Adrenal gland (tissue), 12 donors: Measurements from ENCODE around the gene GAB4. TPM values are rescaled to one million over a fixed set of nuclear protein-coding genes. Genes with fewer than 3 reads are reported as not detected.
"Not testable (repeated sequence)": the region's sequence is repeated elsewhere in the genome, so short reads cannot be mapped to it uniquely, and the experiment has no call there.

Experiments
- DNase-seq, 7 donors: peaks; one replicate each; pipeline ENCODE4 v3.0.0-alpha.2; 2019 to 2020
- H3K27ac ChIP-seq, 5 donors: fragments of 200-600 bp; sonication (generic) in 4 of 5; 1 replicate in 3 of 5; 2 replicates in 2 of 5; pipeline versions ENCODE4 v1.5.1 to v1.8.0; 2016 to 2020; ENCODE audit warnings: mild to moderate bottlenecking in 1 of 5
- H3K27me3 ChIP-seq: fragments of 200-600 bp; 2 replicates; pipeline ENCODE4 v1.8.0; 2021
- H3K36me3 ChIP-seq, 2 donors: fragments of 200-600 bp; replicated peaks in 1 of 2; 1 replicate in 1 of 2; 2 replicates in 1 of 2; pipeline versions ENCODE4 v1.5.1 to v1.8.0; 2018 to 2022
- H3K4me1 ChIP-seq, 2 donors: fragments of 200-600 bp; replicated peaks in 1 of 2; 1 replicate in 1 of 2; 2 replicates in 1 of 2; pipeline versions ENCODE4 v1.5.1 to v1.8.0; 2018 to 2021
- H3K4me3 ChIP-seq, 4 donors: fragments of 200-600 bp; sonication (generic) in 3 of 4; one replicate each; pipeline ENCODE4 v1.5.1; 2016 to 2018
- H3K9me3 ChIP-seq, 3 donors: fragments of 200-600 bp; sonication (generic) in 1 of 3; replicated peaks in 1 of 3; 1 replicate in 2 of 3; 2 replicates in 1 of 3; pipeline versions ENCODE4 v1.5.1 to v1.8.0; 2016 to 2021
- CTCF ChIP-seq, 6 experiments: fragments of 450-650 bp in 4 of 6; fragments of 200-600 bp in 2 of 6; sonication (generic) in 1 of 6; IDR thresholded peaks; 1 replicate in 5 of 6; 2 replicates in 1 of 6; pipeline versions ENCODE4 v1.5.1 to v1.8.0; 2016 to 2021; ENCODE audit warnings: antibody characterized with exemption in 6 of 6, mild to moderate bottlenecking in 2 of 6, moderate library complexity in 1 of 6
- POLR2A ChIP-seq, 2 donors: fragments of 450-650 bp; IDR thresholded peaks; one replicate each; pipeline ENCODE4 v1.6.1; 2017; ENCODE audit warnings: antibody characterized with exemption in 2 of 2, mild to moderate bottlenecking in 2 of 2, moderate library complexity in 1 of 2
- WGBS, 4 donors: extraction: QIAGEN DNeasy Blood & Tissue Kit in 2 of 4; methylation state at CpG; one replicate each; pipeline versions ENCODE4 v1.1.5 to v1.1.7; 2013 to 2017; 5-methylcytosine and 5-hydroxymethylcytosine counted together
- intact Hi-C, 2 donors: fragments of 100-400 bp; cut with DNase I; formaldehyde crosslinking; loops; one replicate each; pipeline versions ENCODE4 v1.14.1 to v1.15.0; 2022 to 2023
- polyA plus RNA-seq, 3 donors: library from polyadenylated mRNA; stranded (reverse); fragments of 200-250 nt in 2 of 3; fragments of 350-450 nt in 1 of 3; fragmentation: Illumina TruSeq in 1 of 3; extraction: RNeasy Lipid Tissue Mini Kit (QIAGEN cat#74804) in 1 of 3; gene quantifications; one replicate each; pipeline ENCODE4 v1.2.3, GENCODE V29; 2013 to 2014
- total RNA-seq, 9 donors: library from RNA; depleted of rRNA in 4 of 9; stranded (reverse); fragments of >200 nt in 4 of 9; fragments of 120-200 nt in 1 of 9; fragmentation: NEBNext Ultra II Directional in 1 of 9; extraction: Animal tissue kit (Norgen Biotek cat#: 25700) in 1 of 9; gene quantifications; one replicate each; pipeline versions ENCODE4 v1.1.0 to v1.2.4, GENCODE V29; 2013 to 2023
- donor health status: healthy with polysubstance abuse.
- donor health status: Bipolar disorder and iron deficiency.
- donor health status: DM: yes; HTN: yes; CAD: no.
- donor health status: DM: no; HTN: no; CAD: no.
- donor health status: DM: no; HTN: no; CAD: no.
- donor health status: DM: yes; HTN: yes; CAD: no.

GAB4 gene
- total and polyA plus RNA-seq, 12 donors: 0.03 TPM; not detected in 11

GRCh38 chr22:16954060-16954403 lies 54.0 kb downstream of the GAB4 start:
- DNase-seq: no peak
- 85 to 89% (median 86%) methylated on average over 5 of the region's 5 CpGs for WGBS, 4 donors
- Histone ChIP-seq H3K27ac (no peak overlapping the region), H3K4me3 (no peak overlapping the region), H3K36me3 (no peaks in the 10 kb centered on the region), H3K4me1 (peaks cover 0 to 8% of the 10 kb centered on the region in 2 donors), H3K27me3 (no peaks in the 10 kb centered on the region), H3K9me3 (no peaks in the 10 kb centered on the region)
- TF ChIP-seq CTCF (IDR thresholded peaks at IDR 0.05) (no peak), POLR2A (IDR thresholded peaks at IDR 0.05) (no peak)
- intact Hi-C loops: no loop called here

DNA sequence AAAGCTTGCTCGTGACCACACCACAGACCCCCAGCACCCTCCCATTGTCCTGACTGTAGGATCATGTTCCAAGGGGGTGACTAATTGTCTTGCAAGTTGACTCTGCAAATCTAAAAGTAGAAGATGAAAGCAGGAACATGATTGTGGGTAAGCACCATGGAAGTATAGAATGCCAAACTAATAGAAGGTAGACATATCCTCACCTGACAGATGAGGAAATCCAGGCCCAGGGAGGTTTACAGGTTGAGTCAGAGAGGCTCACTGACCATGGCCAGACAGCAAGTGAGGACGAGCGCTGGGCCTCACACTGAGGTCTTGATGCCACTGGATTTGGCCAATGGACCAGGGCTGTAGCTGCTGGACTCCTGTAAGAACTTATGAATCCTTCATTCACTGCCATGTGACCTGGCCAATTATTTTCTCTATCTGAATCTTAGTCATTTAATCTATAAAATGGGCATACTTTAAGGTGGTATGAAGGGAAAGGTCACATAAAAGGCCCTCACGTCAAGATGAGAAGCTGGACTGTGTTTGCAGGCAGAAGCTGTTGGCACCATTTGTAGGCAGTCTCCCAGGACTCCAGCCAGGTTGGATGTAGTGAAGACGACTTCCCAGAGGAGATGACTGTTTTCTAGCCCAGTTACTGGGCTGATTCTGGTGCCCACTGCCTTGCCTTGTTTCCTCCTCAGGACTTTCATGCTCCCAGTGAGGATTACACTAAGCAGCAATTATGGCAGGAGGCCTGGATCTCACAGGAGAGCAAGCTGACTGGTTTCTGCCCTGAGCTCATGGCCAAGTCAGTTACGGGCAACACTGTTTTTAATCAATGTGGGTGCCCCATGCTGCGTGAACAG lies 54.6 kb downstream of the GAB4 start:
- intact Hi-C loops: no loop called here
- H3K4me1 ChIP-seq: peaks cover 0 to 9% of the 10 kb centered on the region in 2 donors
- no peaks in the 10 kb centered on the region for H3K36me3 ChIP-seq
- no peaks in the 10 kb centered on the region for H3K9me3 ChIP-seq
- WGBS, 4 donors: 83 to 88% (median 87%) methylated on average over 7 of the region's 7 CpGs
- DNase-seq: no peak
- TF ChIP-seq POLR2A (IDR thresholded peaks at IDR 0.05) (no peak), CTCF (IDR thresholded peaks at IDR 0.05) (no peak)
- no peak overlapping the region for H3K27ac ChIP-seq
- no peaks in the 10 kb centered on the region for H3K27me3 ChIP-seq
- no peak overlapping the region for H3K4me3 ChIP-seq

DNA sequence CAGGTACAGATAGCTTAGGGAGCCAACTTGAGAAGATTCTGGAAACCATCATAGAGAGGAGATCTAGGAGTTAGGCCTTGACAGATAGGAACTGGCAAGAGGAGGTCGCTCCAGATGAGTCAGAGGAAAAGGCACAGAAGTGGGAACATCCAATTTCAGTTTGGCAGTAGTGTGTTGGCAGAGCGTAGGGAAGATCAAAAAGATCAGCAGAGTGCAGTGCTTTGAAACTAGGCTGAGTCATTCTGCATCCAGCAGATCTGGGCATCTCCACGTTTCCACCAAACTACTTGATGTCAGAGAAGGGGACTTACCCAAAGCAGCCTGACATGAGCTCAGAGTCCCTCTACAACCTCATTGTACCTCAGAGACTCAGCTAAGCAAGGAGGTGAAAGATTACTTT lies 58.5 kb downstream of the GAB4 start:
- H3K4me3 ChIP-seq: no peak overlapping the region
- peak; percentile 58 to 82 (median 71) for DNase-seq
- H3K36me3 ChIP-seq: no peaks in the 10 kb centered on the region
- intact Hi-C loops: no loop called here
- TF ChIP-seq POLR2A (IDR thresholded peaks at IDR 0.05) (peak in 1 of 2 donors; percentile 14), CTCF (IDR thresholded peaks at IDR 0.05) (no peak)
- H3K9me3 ChIP-seq: no peaks in the 10 kb centered on the region
- WGBS, 4 donors: 35 to 52% (median 36%) methylated on average over 3 of the region's 3 CpGs
- peaks cover 0 to 9% of the 10 kb centered on the region in 2 donors for H3K4me1 ChIP-seq
- H3K27ac ChIP-seq: peak overlapping the region in 2 of 5 donors; percentile 58 to 67
- H3K27me3 ChIP-seq: no peaks in the 10 kb centered on the region

DNA sequence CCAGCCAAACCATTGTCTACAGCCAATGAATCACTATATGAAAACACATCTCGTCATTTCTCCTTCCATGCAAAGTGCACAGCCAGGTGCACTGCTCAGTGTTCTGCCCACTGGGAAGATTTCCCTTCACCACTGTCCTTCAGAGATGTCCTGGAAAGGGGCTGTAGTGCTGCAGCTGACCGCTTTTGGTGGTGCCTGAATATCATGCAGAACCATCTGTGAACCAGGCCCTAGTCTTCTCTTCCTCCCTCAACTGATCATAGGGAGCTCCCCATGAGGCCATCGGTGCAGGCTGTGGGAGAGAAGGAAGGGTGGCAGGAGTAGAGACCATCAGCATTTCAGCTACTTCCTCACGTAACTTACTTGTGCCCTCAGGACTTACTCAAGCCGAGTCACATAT lies 70.2 kb downstream of the GAB4 start:
- TF ChIP-seq CTCF (IDR thresholded peaks at IDR 0.05): no peak
- no peak for TF ChIP-seq POLR2A (IDR thresholded peaks at IDR 0.05)
- Histone ChIP-seq H3K4me3 (no peak overlapping the region), H3K36me3 (no peaks in the 10 kb centered on the region), H3K27me3 (no peaks in the 10 kb centered on the region), H3K9me3 (no peaks in the 10 kb centered on the region), H3K4me1 (no peaks in the 10 kb centered on the region), H3K27ac (no peak overlapping the region)
- intact Hi-C loops: loop anchor here (2.0 to 10.0 kb wide), 2 partner anchors 117 to 119 kb away; no protein-coding TSS in a partner anchor
- DNase-seq: no peak
- WGBS, 4 donors: 56 to 86% (median 79%) methylated on average over 5 of the region's 5 CpGs

DNA sequence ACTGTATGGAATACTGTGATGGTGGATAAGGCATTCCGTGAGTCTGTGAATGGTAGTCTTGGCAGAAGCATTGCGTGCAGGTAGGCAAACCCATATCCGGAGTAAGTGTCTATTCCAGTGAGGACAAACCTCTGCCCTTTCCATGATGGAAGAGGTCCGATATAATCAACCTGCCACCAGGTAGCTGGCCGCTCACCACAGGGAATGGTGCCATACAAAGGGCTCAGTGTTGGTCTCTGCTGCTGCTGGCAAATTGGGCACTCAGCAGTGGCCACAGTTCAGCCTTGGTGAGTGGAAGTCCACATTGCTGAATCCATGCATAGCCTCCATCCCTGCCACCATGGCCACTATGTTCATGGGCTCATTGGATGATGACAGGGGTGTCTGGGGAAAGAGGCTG lies 70.8 kb downstream of the GAB4 start:
- H3K4me1 ChIP-seq, H3K4me3 ChIP-seq, H3K36me3 ChIP-seq, DNase-seq, H3K9me3 ChIP-seq, H3K27me3 ChIP-seq, H3K27ac ChIP-seq: not testable (repeated sequence)
- 92 to 97% (median 94%) methylated on average over 5 of the region's 5 CpGs for WGBS, 4 donors
- intact Hi-C loops: loop anchor here (2.0 to 10.0 kb wide), 2 partner anchors 118 to 120 kb away; no protein-coding TSS in a partner anchor
